GM23248 (cell line): Measurements from ENCODE around the gene SP2. TPM values are rescaled to one million over a fixed set of nuclear protein-coding genes. Genes with fewer than 3 reads are reported as not detected.
A peak's percentile ranks its signal among the peaks of the same experiment; 100 is the strongest.

Source experiments
- DNase-seq: peaks from one replicate; pipeline ENCODE4 v3.0.0-alpha.2; 2015
- H2AFZ ChIP-seq: fragments of 200-600 bp; sonication (generic); 2 replicates; pipeline ENCODE4 v1.6.1; 2016; ENCODE audit warnings: antibody characterized with exemption
- H3F3A ChIP-seq: fragments of 200-600 bp; sonication (generic); 2 replicates; pipeline ENCODE4 v1.6.1; 2016; ENCODE audit warnings: mild to moderate bottlenecking, antibody characterized with exemption, mixed run types; ENCODE audit not compliant: insufficient read depth
- H3K27ac ChIP-seq: fragments of 200-600 bp; sonication (generic); 2 replicates; pipeline ENCODE4 v1.5.1; 2016; ENCODE audit warnings: mild to moderate bottlenecking
- H3K27me3 ChIP-seq: fragments of 200-600 bp; sonication (generic); replicated peaks from 2 replicates; pipeline ENCODE4 v1.6.1; 2016; ENCODE audit warnings: mild to moderate bottlenecking; ENCODE audit not compliant: insufficient read depth
- H3K36me3 ChIP-seq: fragments of 200-600 bp; sonication (generic); 2 replicates; pipeline ENCODE4 v1.6.1; 2016; ENCODE audit warnings: low read depth, mild to moderate bottlenecking
- H3K4me1 ChIP-seq: fragments of 200-600 bp; sonication (generic); 2 replicates; pipeline ENCODE4 v1.6.1; 2016; ENCODE audit warnings: mild to moderate bottlenecking; ENCODE audit not compliant: insufficient read depth
- H3K4me2 ChIP-seq: fragments of 200-600 bp; sonication (generic); one replicate; pipeline ENCODE4 v1.6.1; 2016; ENCODE audit warnings: mild to moderate bottlenecking; ENCODE audit not compliant: unreplicated experiment
- H3K4me3 ChIP-seq: fragments of 200-600 bp; sonication (generic); 2 replicates; pipeline ENCODE4 v1.5.1; 2016; ENCODE audit warnings: mild to moderate bottlenecking
- H3K79me2 ChIP-seq: fragments of 200-600 bp; sonication (generic); 2 replicates; pipeline ENCODE4 v1.6.1; 2016; ENCODE audit warnings: mild to moderate bottlenecking; ENCODE audit not compliant: insufficient read depth
- H3K9ac ChIP-seq: fragments of 200-600 bp; sonication (generic); 2 replicates; pipeline ENCODE4 v1.6.1; 2016; ENCODE audit warnings: mild to moderate bottlenecking
- H3K9me2 ChIP-seq: fragments of 200-600 bp; sonication (generic); 2 replicates; pipeline ENCODE4 v1.6.1; 2016; ENCODE audit warnings: mixed run types, mild to moderate bottlenecking, moderate library complexity; ENCODE audit not compliant: insufficient read depth
- H3K9me3 ChIP-seq: fragments of 200-600 bp; sonication (generic); one replicate; pipeline ENCODE4 v1.6.1; 2017; ENCODE audit warnings: low read depth
- H4K20me1 ChIP-seq: fragments of 200-600 bp; sonication (generic); 2 replicates; pipeline ENCODE4 v1.6.0; 2016; ENCODE audit not compliant: insufficient read depth
- EZH2 ChIP-seq: fragments of 200-600 bp; sonication (generic); IDR thresholded peaks from 2 replicates; pipeline ENCODE4 v1.6.1; 2018; ENCODE audit warnings: antibody characterized with exemption, mild to moderate bottlenecking; ENCODE audit not compliant: insufficient read depth, poor library complexity, severe bottlenecking
- EZH2phosphoT487 ChIP-seq: fragments of 200-600 bp; sonication (generic); IDR thresholded peaks from 2 replicates; pipeline ENCODE4 v1.6.1; 2018; ENCODE audit warnings: antibody characterized with exemption, moderate library complexity, mild to moderate bottlenecking, low read depth; ENCODE audit not compliant: insufficient read depth
- WGBS, 2 experiments: methylation state at CpG; one replicate each; pipeline ENCODE4 v1.1.6; 2015 to 2017; ENCODE audit warnings: low lambda C conversion rate in 2 of 2, low coverage in 1 of 2; ENCODE audit errors: missing lambda C conversion rate in 2 of 2; 5-methylcytosine and 5-hydroxymethylcytosine counted together
- in situ Hi-C: fragments of 300-500 bp; cut with MboI; formaldehyde crosslinking; loops from 2 replicates; pipeline ENCODE4 v1.15.0; 2020
- polyA plus RNA-seq: library from polyadenylated mRNA; unstranded; fragments of >200 nt; fragmentation: Nextera tagmentation; extraction: Ambion mirVana; gene quantifications from 2 replicates; pipeline ENCODE4 v1.2.1, GENCODE V29; 2016
- total RNA-seq: library from RNA; depleted of rRNA; stranded (reverse); fragments of >200 nt; shearing (Covaris generic); gene quantifications from 2 replicates; pipeline ENCODE4 v1.2.3, GENCODE V29; 2014

The SP2 gene
- total and polyA plus RNA-seq, 2 experiments from 2014 or later: 3.2 to 14.2 TPM

GRCh38 chr17:47889734-47890529 lies 6.1 kb upstream of the SP2 start:
- Histone ChIP-seq H3K9me3 (no peaks in the 10 kb centered on the region), H4K20me1 (no peaks in the 10 kb centered on the region), H2AFZ (no peak overlapping the region), H3K4me2 (no peak overlapping the region), H3K4me3 (no peak overlapping the region), H3K9me2 (no peaks in the 10 kb centered on the region), H3K79me2 (peaks cover 9% of the 10 kb centered on the region), H3K9ac (no peak overlapping the region), H3F3A (no peaks in the 10 kb centered on the region), H3K4me1 (peaks cover 5% of the 10 kb centered on the region; the same call in 1 of the 2 replicates), H3K27me3 (no peaks in the 10 kb centered on the region), H3K27ac (no peak overlapping the region), H3K36me3 (no peaks in the 10 kb centered on the region)
- TF ChIP-seq EZH2phosphoT487 (no peak), EZH2 (no peak)
- 26 to 30% methylated on average over 11 of the region's 11 CpGs for WGBS, 2 experiments
- peak; percentile 89 for DNase-seq
- in situ Hi-C loops: loop anchor here (5.0 kb wide), 1 partner anchor 48 kb away; the partner anchor contains the start of gene SCRN2

- 83 to 87% methylated on average over 4 of the region's 4 CpGs for WGBS, 2 experiments
- in situ Hi-C loops: no loop called here
- no peaks in the 10 kb centered on the region for H3K9me3 ChIP-seq
Measured at GRCh38 chr17:47891545-47892088, 4.4 kb upstream of the SP2 start.

GRCh38 chr17:47894498-47895346 lies 1.3 kb upstream of the SP2 start:
- peak overlapping the region; percentile 90 for H3K4me3 ChIP-seq
- peak overlapping the region; percentile 52 for H3K27ac ChIP-seq
- H3K9me3 ChIP-seq: no peaks in the 10 kb centered on the region
- DNase-seq: no peak
- H3K9me2 ChIP-seq: no peaks in the 10 kb centered on the region
- H3K9ac ChIP-seq: peak overlapping the region; percentile 88
- H3K36me3 ChIP-seq: no peaks in the 10 kb centered on the region
- H3K27me3 ChIP-seq: no peaks in the 10 kb centered on the region
- H3K4me2 ChIP-seq: peak overlapping the region; percentile 95
- peaks cover 45% of the 10 kb centered on the region for H3K79me2 ChIP-seq
- peaks cover 9% of the 10 kb centered on the region; the same call in 1 of the 2 replicates for H3F3A ChIP-seq
- in situ Hi-C loops: no loop called here
- H4K20me1 ChIP-seq: no peaks in the 10 kb centered on the region
- H3K4me1 ChIP-seq: peaks cover 17% of the 10 kb centered on the region
- peak overlapping the region; percentile 93 for H2AFZ ChIP-seq
- TF ChIP-seq EZH2 (no peak), EZH2phosphoT487 (no peak)
- 37 to 39% methylated on average over 11 of the region's 11 CpGs for WGBS, 2 experiments

More at GRCh38 chr17:47891545-47892088, 4.4 kb upstream of the SP2 start:
- Histone ChIP-seq H2AFZ (no peak overlapping the region), H3K27me3 (no peaks in the 10 kb centered on the region), H3K9me2 (no peaks in the 10 kb centered on the region), H3K4me2 (no peak overlapping the region), H3F3A (no peaks in the 10 kb centered on the region), H3K4me3 (no peak overlapping the region), H3K79me2 (peaks cover 14% of the 10 kb centered on the region), H3K4me1 (peaks cover 5% of the 10 kb centered on the region; the same call in 1 of the 2 replicates), H3K27ac (no peak overlapping the region), H3K36me3 (no peaks in the 10 kb centered on the region), H3K9ac (no peak overlapping the region), H4K20me1 (no peaks in the 10 kb centered on the region)
- TF ChIP-seq EZH2phosphoT487: no peak
- no peak for TF ChIP-seq EZH2
- no peak for DNase-seq

GRCh38 chr17:47895347-47895855 lies 635 bp upstream of the SP2 start:
- in situ Hi-C loops: no loop called here
- no peaks in the 10 kb centered on the region for H3K36me3 ChIP-seq
- H3K4me1 ChIP-seq: peaks cover 17% of the 10 kb centered on the region
- H3K79me2 ChIP-seq: peaks cover 52% of the 10 kb centered on the region
- TF ChIP-seq EZH2 (no peak), EZH2phosphoT487 (no peak)
- H3K27me3 ChIP-seq: no peaks in the 10 kb centered on the region
- H3K4me2 ChIP-seq: peak overlapping the region; percentile 95
- H3K4me3 ChIP-seq: peak overlapping the region; percentile 90
- peak overlapping the region; percentile 93 for H2AFZ ChIP-seq
- 0 to 2% methylated on average over 25 of the region's 25 CpGs for WGBS, 2 experiments
- H3K9ac ChIP-seq: peak overlapping the region; percentile 88
- peak; percentile 76 for DNase-seq
- no peaks in the 10 kb centered on the region for H3K9me3 ChIP-seq
- peaks cover 9% of the 10 kb centered on the region; the same call in 1 of the 2 replicates for H3F3A ChIP-seq
- peak overlapping the region; percentile 52 for H3K27ac ChIP-seq
- H3K9me2 ChIP-seq: no peaks in the 10 kb centered on the region
- no peaks in the 10 kb centered on the region for H4K20me1 ChIP-seq
